Parathyroid adenoma (tissue), 2 donors: ENCODE measurements around the gene SCYL2.

Experiments
- H2AFZ ChIP-seq: fragments of 300-600 bp; sonication (generic); one replicate; pipeline ENCODE4 v1.7.0; 2017; ENCODE audit warnings: antibody characterized with exemption, mild to moderate bottlenecking
- H3K27ac ChIP-seq: fragments of 300-600 bp; sonication (generic); one replicate; pipeline ENCODE4 v1.7.0; 2017
- H3K27me3 ChIP-seq: fragments of 300-600 bp; sonication (generic); one replicate; pipeline ENCODE4 v1.7.0; 2017; ENCODE audit warnings: low read length; ENCODE audit not compliant: control insufficient read depth, insufficient read depth
- H3K36me3 ChIP-seq: fragments of 300-600 bp; sonication (generic); one replicate; pipeline ENCODE4 v1.7.0; 2017; ENCODE audit warnings: low read length; ENCODE audit not compliant: control insufficient read depth, insufficient read depth
- H3K4me1 ChIP-seq: fragments of 300-600 bp; sonication (generic); one replicate; pipeline ENCODE4 v1.7.0; 2017; ENCODE audit warnings: control low read depth
- H3K4me2 ChIP-seq: fragments of 300-600 bp; sonication (generic); one replicate; pipeline ENCODE4 v1.7.0; 2017; ENCODE audit warnings: low read length
- H3K4me3 ChIP-seq: fragments of 300-600 bp; sonication (generic); one replicate; pipeline ENCODE4 v1.7.0; 2017; ENCODE audit warnings: low read depth, low read length
- H3K79me2 ChIP-seq: fragments of 300-600 bp; sonication (generic); one replicate; pipeline ENCODE4 v1.7.0; 2017; ENCODE audit warnings: control low read depth
- H3K9ac ChIP-seq: fragments of 300-600 bp; sonication (generic); one replicate; pipeline ENCODE4 v1.7.0; 2017; ENCODE audit warnings: mild to moderate bottlenecking
- H3K9me3 ChIP-seq: fragments of 300-600 bp; sonication (generic); one replicate; pipeline ENCODE4 v1.7.0; 2017; ENCODE audit warnings: low read length; ENCODE audit not compliant: control insufficient read depth
- TF ChIP-seq, protein P1 (sequence below): fragments of 300-600 bp; sonication (generic); IDR thresholded peaks from one replicate; pipeline ENCODE4 v1.7.0; 2017; ENCODE audit warnings: antibody characterized with exemption, mild to moderate bottlenecking
- donor health status: primary hyperparathyroidism.

Gene SCYL2

DNA sequence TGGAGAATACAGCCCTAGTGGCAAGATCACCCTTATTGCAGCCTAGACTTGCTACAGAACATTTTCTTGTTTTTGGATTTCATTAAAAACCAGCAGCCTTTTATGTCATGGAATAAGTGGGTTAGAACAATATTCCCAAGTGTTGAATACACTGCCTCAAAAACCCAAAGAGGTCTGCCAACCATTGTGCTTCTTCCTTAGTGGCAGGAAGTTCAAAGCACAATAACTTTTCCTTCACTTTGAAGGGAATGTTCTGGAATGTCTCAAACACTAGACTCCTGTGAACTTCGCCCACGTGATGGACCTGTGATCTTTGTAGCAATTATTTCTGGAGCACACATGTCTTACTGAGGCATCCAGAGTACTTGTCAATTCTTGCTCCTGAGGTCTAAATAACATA, 98.4 kb downstream of the SCYL2 start:
- no peaks in the 10 kb centered on the region for H3K79me2 ChIP-seq

DNA sequence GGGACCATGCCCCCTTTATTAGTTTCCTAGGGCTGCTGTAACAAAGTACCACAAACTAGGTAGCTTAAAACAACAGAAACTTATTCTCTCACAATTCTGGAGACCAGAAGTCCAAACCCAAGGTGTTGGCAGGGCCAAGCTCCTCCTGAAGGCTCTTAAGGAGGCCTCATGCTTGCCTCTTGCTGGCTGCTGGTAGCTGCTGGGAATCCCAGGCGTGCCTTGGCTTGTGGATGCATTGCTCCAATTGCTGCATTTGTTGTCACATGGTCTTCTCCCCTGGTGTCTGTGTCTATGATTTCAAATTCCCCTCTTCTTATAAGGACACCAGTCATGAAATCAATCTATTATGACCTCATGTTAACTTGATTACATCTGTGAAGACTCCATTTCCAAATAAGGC, 101.1 kb downstream of the SCYL2 start:
- Histone ChIP-seq H3K9me3 (no peaks in the 10 kb centered on the region), H3K4me2 (no peak overlapping the region), H3K27ac (no peak overlapping the region), H2AFZ (no peak overlapping the region), H3K4me3 (no peak overlapping the region), H3K79me2 (no peaks in the 10 kb centered on the region), H3K27me3 (no peaks in the 10 kb centered on the region), H3K36me3 (no peaks in the 10 kb centered on the region), H3K9ac (no peak overlapping the region), H3K4me1 (no peaks in the 10 kb centered on the region)
- TF ChIP-seq, protein P1, sequence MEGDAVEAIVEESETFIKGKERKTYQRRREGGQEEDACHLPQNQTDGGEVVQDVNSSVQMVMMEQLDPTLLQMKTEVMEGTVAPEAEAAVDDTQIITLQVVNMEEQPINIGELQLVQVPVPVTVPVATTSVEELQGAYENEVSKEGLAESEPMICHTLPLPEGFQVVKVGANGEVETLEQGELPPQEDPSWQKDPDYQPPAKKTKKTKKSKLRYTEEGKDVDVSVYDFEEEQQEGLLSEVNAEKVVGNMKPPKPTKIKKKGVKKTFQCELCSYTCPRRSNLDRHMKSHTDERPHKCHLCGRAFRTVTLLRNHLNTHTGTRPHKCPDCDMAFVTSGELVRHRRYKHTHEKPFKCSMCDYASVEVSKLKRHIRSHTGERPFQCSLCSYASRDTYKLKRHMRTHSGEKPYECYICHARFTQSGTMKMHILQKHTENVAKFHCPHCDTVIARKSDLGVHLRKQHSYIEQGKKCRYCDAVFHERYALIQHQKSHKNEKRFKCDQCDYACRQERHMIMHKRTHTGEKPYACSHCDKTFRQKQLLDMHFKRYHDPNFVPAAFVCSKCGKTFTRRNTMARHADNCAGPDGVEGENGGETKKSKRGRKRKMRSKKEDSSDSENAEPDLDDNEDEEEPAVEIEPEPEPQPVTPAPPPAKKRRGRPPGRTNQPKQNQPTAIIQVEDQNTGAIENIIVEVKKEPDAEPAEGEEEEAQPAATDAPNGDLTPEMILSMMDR: no peak

More for the DNA sequence above, 98.4 kb downstream of the SCYL2 start:
- Histone ChIP-seq H3K9ac (no peak overlapping the region), H2AFZ (no peak overlapping the region), H3K27me3 (no peaks in the 10 kb centered on the region), H3K4me1 (no peaks in the 10 kb centered on the region), H3K27ac (no peak overlapping the region), H3K4me3 (no peak overlapping the region), H3K9me3 (no peaks in the 10 kb centered on the region), H3K36me3 (no peaks in the 10 kb centered on the region), H3K4me2 (no peak overlapping the region)
- TF ChIP-seq, protein P1: no peak

DNA sequence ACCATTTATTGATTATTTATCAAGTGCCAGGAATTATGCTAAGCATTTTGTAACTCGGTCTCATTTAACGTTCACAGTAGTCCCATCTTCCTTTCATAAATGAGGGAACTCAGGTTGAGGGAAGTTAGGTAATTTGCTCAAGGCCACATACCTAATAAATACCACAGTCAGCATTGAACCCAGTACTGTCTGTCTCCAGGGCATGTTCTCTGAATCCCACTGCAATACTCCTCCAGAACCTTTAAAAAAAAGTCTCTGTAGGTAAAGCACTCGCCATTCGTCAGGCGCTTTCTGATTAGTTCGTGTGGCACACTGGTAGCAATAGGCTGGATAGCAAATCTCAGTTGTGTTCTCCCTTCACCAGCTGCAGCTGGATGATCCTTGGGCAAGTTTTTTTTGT, 104.2 kb downstream of the SCYL2 start:
- Histone ChIP-seq H3K79me2 (no peaks in the 10 kb centered on the region), H3K27me3 (no peaks in the 10 kb centered on the region), H3K4me1 (no peaks in the 10 kb centered on the region), H3K9ac (no peak overlapping the region), H3K9me3 (no peaks in the 10 kb centered on the region), H3K4me2 (no peak overlapping the region), H2AFZ (no peak overlapping the region), H3K27ac (no peak overlapping the region), H3K4me3 (no peak overlapping the region), H3K36me3 (no peaks in the 10 kb centered on the region)
- TF ChIP-seq, protein P1: no peak

DNA sequence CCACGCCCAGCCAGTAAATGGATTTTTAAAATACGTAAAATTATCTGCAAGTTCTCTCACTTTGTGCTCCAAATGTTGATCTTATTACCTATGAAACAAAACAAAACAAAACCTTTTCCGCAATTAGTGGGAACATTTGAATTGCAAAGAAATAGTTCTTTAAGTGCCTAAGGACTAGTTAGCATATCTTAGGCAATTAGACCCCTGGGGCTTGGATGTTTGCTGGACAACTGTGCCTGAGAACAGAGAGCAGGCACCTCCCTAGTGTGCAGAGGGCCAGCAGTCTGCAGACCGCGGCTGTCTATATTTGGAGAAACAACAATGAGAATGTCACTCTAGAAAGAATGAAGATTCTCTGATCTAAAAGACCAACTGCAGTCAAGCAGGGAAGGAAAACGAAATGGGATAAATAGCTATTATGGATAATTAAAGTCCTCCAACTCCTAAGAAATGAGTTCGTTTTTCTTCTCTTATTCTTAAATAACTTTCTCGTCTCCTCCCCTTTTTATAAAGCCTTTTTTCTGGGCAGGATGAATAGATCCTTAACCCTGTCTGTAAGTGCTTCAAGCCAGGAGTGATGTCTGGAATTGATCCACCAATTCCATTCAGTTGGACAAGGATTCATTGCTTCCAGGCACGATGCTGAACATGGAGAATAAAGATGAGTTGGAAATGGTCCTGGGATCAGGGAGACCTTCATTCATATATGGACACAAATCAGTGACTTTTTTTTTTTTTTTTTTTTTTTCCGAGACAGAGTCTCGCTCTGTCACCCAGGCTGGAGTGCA, 106.1 kb downstream of the SCYL2 start:
- Histone ChIP-seq H3K4me2 (no peak overlapping the region), H2AFZ (no peak overlapping the region), H3K4me1 (no peaks in the 10 kb centered on the region), H3K27me3 (no peaks in the 10 kb centered on the region), H3K9ac (no peak overlapping the region), H3K79me2 (no peaks in the 10 kb centered on the region), H3K4me3 (no peak overlapping the region), H3K36me3 (no peaks in the 10 kb centered on the region), H3K27ac (no peak overlapping the region), H3K9me3 (no peaks in the 10 kb centered on the region)
- TF ChIP-seq, protein P1: no peak
